Astrocyte of the cerebellum (primary cell): Measurements from ENCODE around the gene CPA2.
"Not testable (repeated sequence)": the region's sequence is repeated elsewhere in the genome, so short reads cannot be mapped to it uniquely, and the experiment has no call there.

ENCODE experiments used
- DNase-seq: peaks from one replicate; pipeline ENCODE4 v3.0.0-alpha.2; 2011; ENCODE audit warnings: low read depth
- H3K4me3 ChIP-seq: 2 replicates; pipeline ENCODE4 v1.5.1; 2011; ENCODE audit warnings: mild to moderate bottlenecking, low read depth, low read length, moderate library complexity
- CTCF ChIP-seq: IDR thresholded peaks from 2 replicates; pipeline ENCODE4 v1.5.1; 2012; ENCODE audit warnings: low read length, low read depth, moderate library complexity, mild to moderate bottlenecking; ENCODE audit errors: missing control alignments
- in situ Hi-C: cut with HindIII; loops from 2 replicates; pipeline ENCODE4 v1.10.0; 2017; ENCODE audit warnings: low sequenced_read_pairs

Gene CPA2

DNA sequence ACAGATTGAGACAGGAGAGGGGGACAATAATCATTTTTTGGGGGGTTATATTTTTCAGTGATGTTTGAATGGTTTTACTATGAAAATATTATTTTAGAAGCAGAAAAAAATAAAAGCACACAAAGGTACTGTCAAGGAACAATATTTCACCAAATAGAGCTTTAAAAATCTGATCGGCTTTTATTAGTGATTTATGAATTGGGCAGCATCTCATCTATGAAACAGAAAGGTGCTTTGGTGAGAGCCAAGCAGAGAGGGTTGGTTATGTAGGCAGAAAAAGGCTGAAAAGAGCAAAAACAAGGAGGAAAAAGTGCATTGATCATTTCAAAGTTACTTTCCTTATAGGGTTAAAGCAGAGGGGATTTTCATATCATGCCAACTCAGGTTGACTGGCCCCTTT is 26.4 kb upstream of the CPA2 start:
- in situ Hi-C loops: no loop called here
- H3K4me3 ChIP-seq: no peak overlapping the region
- no peak for TF ChIP-seq CTCF
- DNase-seq: no peak

GRCh38 chr7:130242198-130243014 is 24.3 kb upstream of the CPA2 start:
- H3K4me3 ChIP-seq: no peak overlapping the region
- peak; percentile 90 for TF ChIP-seq CTCF
- in situ Hi-C loops: no loop called here
- DNase-seq: no peak

GRCh38 chr7:130243486-130243885 is 23.2 kb upstream of the CPA2 start:
- H3K4me3 ChIP-seq, in situ Hi-C loops: not testable (repeated sequence)
- DNase-seq: peak; percentile 36

DNA sequence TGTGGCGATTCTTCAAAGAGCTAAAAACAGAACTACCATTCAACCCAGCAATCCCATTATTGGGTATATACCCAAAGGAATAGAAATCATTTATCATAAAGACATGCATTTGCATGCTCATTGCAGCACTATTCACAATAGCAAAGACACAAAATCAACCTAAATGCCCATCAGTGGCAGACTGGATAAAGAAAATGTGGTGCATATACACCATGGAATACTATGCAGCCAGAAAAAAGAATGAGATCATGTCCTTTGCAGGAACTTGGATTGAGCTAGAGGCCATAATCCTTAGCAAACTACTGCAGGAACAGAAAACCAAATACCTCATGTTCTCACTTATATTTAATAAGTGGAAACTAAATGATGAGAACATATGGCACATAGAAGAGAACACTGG is 20.2 kb upstream of the CPA2 start:
- H3K4me3 ChIP-seq, DNase-seq, in situ Hi-C loops: not testable (repeated sequence)

DNA sequence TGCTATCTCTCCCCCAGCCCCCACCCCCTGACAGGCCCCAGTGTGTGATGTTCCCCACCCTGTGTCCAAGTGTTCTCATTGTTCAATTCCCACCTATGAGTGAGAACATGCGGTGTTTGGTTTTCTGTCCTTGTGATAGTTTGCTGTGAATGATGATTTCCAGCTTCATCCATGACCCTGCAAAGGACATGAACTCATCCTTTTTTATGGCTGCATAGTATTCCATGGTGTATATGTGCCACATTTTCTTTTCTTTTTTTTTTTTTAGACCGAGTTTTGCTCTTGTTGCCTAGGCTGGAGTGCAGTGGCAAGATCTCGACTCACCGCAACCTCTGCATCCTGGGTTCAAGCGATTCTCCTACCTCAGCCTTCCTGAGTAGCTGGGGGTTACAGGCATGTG is 17.8 kb upstream of the CPA2 start:
- H3K4me3 ChIP-seq, DNase-seq, in situ Hi-C loops: not testable (repeated sequence)

DNA sequence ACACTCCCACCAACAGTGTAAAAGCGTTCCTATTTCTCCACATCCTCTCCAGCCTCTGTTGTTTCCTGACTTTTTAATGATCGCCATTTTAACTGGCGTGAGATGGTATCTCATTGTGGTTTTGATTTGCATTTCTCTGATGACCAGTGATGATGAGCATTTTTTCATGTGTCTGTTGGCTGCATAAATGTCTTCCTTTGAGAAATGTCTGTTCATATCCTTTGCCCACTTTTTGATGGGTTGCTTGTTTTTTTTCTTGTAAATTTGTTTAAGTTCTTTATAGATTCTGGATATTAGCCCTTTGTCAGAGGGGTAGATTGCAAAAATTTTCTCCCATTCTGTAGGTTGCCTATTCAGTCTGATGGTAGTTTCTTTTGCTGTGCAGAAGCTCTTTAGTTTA is 17.0 kb upstream of the CPA2 start:
- DNase-seq, in situ Hi-C loops, H3K4me3 ChIP-seq: not testable (repeated sequence)

DNA sequence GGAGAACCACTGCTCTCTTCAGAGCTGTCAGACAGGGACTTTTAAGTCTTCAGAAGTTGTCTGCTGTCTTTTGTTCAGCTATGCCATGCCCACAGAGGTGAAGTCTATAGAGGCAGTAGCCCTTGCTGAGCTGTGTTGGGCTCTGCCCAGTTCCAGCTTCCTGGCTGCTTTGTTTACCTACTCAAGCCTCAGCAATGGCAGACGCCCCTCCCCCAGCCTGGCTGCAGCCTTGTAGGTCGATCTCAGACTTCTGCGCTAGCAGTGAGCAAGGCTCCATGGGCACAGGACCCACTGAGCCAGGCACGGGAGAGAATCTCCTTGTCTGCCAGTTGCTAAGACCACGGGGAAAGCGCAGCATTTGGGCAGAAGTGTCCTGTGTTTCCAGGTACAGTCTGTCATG is 12.1 kb upstream of the CPA2 start:
- no peak for TF ChIP-seq CTCF
- no peak overlapping the region for H3K4me3 ChIP-seq
- no peak for DNase-seq
- in situ Hi-C loops: no loop called here

- TF ChIP-seq CTCF: no peak
- no peak for DNase-seq
- in situ Hi-C loops: no loop called here
These were observed 10.0 kb upstream of the CPA2 start for GRCh38 chr7:130256704-130257103.

More at GRCh38 chr7:130256704-130257103, 10.0 kb upstream of the CPA2 start:
- H3K4me3 ChIP-seq: no peak overlapping the region
